Measurements from ENCODE around the gene SERPINA5.

DNA sequence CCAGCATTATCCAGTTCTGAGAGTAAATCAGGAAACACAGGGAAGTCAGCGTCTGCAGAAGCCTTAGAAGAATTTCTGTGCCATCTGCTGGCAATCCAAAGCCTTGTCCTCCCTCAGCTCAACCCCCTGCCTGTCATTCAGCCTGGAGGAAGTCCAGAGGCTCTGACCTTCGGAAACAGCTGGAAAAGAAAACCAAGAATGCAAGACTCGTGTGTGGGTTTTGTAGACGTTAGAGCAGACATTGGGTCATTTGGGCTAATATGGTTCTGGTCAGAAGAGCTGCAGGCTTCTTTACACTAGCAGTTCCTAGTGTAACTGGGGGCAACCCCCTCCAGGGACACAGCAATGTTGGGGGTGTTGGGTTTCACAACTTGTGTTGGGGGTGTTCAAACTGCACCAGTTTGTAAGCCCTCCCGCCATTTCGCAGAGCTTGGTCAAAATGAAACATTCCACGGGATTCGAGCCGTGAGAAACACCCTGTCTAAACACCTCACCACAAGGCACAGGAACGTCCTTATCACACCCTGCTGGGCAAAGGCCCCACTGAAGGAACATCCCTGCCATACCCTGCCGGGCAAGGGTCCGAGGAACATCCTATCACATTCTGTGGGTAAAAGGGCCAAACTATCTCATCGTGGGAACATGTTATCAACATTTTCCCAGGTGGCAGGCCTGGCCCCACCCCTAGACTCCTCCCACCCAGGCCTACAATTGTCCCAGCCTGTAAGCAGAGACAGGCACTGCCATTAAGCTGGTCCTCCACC, 41.0 kb upstream of the SERPINA5 start:
- TF ChIP-seq, protein P1, sequence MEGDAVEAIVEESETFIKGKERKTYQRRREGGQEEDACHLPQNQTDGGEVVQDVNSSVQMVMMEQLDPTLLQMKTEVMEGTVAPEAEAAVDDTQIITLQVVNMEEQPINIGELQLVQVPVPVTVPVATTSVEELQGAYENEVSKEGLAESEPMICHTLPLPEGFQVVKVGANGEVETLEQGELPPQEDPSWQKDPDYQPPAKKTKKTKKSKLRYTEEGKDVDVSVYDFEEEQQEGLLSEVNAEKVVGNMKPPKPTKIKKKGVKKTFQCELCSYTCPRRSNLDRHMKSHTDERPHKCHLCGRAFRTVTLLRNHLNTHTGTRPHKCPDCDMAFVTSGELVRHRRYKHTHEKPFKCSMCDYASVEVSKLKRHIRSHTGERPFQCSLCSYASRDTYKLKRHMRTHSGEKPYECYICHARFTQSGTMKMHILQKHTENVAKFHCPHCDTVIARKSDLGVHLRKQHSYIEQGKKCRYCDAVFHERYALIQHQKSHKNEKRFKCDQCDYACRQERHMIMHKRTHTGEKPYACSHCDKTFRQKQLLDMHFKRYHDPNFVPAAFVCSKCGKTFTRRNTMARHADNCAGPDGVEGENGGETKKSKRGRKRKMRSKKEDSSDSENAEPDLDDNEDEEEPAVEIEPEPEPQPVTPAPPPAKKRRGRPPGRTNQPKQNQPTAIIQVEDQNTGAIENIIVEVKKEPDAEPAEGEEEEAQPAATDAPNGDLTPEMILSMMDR (IDR thresholded peaks at IDR 0.05) = no peak
- TF ChIP-seq EZH2 (IDR thresholded peaks at IDR 0.05; ENCODE audit: borderline replicate concordance, insufficient read depth, low read depth, low read length, poor library complexity, severe bottlenecking) = no peak
